ENCODE results near the gene FSTL4.

GRCh38 chr5:133520991-133521706, 91.2 kb downstream of the FSTL4 start:
- TF ChIP-seq CTCF (conservative IDR thresholded peaks at IDR 0.05; ENCODE audit: low read depth, low read length) (no peak), NFE2L2 (IDR thresholded peaks at IDR 0.05; ENCODE audit: low read depth, low read length) (no peak), USF2 (IDR thresholded peaks at IDR 0.05; ENCODE audit: low read depth, low read length) (no peak), CHD1 (IDR thresholded peaks at IDR 0.05; ENCODE audit: low read depth, low read length) (no peak), CEBPB (IDR thresholded peaks at IDR 0.05; ENCODE audit: low read depth, low read length) (no peak), RAD21 (IDR thresholded peaks at IDR 0.05; ENCODE audit: low read length) (no peak), MAZ (IDR thresholded peaks at IDR 0.05; ENCODE audit: borderline replicate concordance, low read depth, low read length) (no peak), MAFK (IDR thresholded peaks at IDR 0.05; ENCODE audit: low read depth, low read length) (no peak), MXI1 (IDR thresholded peaks at IDR 0.05; ENCODE audit: borderline replicate concordance, low read depth, low read length) (no peak), POLR2A (IDR thresholded peaks at IDR 0.05; ENCODE audit: low read depth, low read length) (no peak), BHLHE40 (IDR thresholded peaks at IDR 0.05; ENCODE audit: low read depth, low read length) (no peak), SMC3 (IDR thresholded peaks at IDR 0.05; ENCODE audit: low read depth, low read length) (no peak), RCOR1 (IDR thresholded peaks at IDR 0.05; ENCODE audit: insufficient replicate concordance, low read length) (no peak)

Measured in IMR-90 (cell line).